ENCODE measurements around the gene MLLT3. TPM values are rescaled to one million over a fixed set of nuclear protein-coding genes. Genes with fewer than 3 reads are reported as not detected.

MLLT3 gene
- total RNA-seq, 1 donor from 2014 or later: 65.8 TPM

DNA sequence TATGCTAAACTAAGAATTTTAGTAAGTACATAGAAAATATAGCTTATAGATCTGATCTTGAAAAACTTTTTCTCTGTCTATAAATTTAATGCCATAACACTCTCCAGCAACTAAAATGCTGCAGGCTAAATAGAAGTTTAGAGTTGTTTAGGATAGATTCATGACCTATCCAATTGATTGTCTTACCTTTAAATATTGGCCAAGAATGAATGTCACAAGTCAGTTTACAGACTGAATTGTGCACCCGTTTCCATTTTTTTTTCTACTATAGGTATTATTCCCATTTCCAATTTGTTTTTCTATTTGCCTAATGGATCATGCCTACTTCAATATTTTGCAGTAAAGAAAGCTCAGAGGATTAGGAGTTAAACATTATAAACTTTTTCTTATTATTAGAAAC lies 129.5 kb downstream of the MLLT3 start:
- Histone ChIP-seq H3K9ac (ENCODE audit: low read depth in 1 of 3, low read length in 3 of 3) (no peak overlapping the region), H3K27ac (ENCODE audit: low read depth, low read length) (no peak overlapping the region)

DNA sequence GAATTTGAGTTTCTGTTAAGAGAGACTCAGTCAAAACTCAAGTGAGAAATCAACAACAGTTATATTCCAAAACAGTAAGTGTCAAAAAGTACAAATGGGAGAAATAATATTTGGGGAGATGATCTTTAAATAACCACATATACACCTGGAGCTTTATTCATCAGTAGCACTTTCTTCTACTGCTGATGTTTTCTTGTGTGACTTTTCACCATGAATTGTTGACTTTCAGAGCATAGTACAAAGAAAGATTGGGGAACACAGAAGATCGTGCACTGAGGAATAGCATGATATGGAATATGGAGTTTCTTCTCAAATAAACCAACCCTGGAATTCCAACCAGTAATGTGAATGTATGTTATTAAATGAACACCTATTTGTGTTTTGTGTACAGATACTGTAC lies 130.7 kb downstream of the MLLT3 start:
- no peaks in the 10 kb centered on the region for H3K27me3 ChIP-seq (ENCODE audit: control insufficient read depth in 3 of 3, insufficient read depth in 3 of 3, low read length in 3 of 3)
- no peaks in the 10 kb centered on the region for H3K36me3 ChIP-seq (ENCODE audit: control insufficient read depth in 3 of 3, insufficient read depth in 3 of 3, low read length in 3 of 3)
- no peak overlapping the region for H3K4me3 ChIP-seq (ENCODE audit: low read length in 3 of 3)
- no peaks in the 10 kb centered on the region for H3K4me1 ChIP-seq (ENCODE audit: control insufficient read depth in 3 of 3, insufficient read depth in 3 of 3, low read length in 3 of 3)
- no peaks in the 10 kb centered on the region for H3K9me3 ChIP-seq (ENCODE audit: control insufficient read depth in 3 of 3, low read length in 3 of 3)
- H3K27ac ChIP-seq (ENCODE audit: low read depth, low read length): no peak overlapping the region
- H3K9ac ChIP-seq (ENCODE audit: low read depth in 1 of 3, low read length in 3 of 3): no peak overlapping the region

More for the DNA sequence above, 129.5 kb downstream of the MLLT3 start:
- H3K4me1 ChIP-seq (ENCODE audit: control insufficient read depth in 3 of 3, insufficient read depth in 3 of 3, low read length in 3 of 3): no peaks in the 10 kb centered on the region
- no peaks in the 10 kb centered on the region for H3K36me3 ChIP-seq (ENCODE audit: control insufficient read depth in 3 of 3, insufficient read depth in 3 of 3, low read length in 3 of 3)
- H3K9me3 ChIP-seq (ENCODE audit: control insufficient read depth in 3 of 3, low read length in 3 of 3): no peaks in the 10 kb centered on the region
- no peaks in the 10 kb centered on the region for H3K27me3 ChIP-seq (ENCODE audit: control insufficient read depth in 3 of 3, insufficient read depth in 3 of 3, low read length in 3 of 3)
- H3K4me3 ChIP-seq (ENCODE audit: low read length in 3 of 3): no peak overlapping the region

DNA sequence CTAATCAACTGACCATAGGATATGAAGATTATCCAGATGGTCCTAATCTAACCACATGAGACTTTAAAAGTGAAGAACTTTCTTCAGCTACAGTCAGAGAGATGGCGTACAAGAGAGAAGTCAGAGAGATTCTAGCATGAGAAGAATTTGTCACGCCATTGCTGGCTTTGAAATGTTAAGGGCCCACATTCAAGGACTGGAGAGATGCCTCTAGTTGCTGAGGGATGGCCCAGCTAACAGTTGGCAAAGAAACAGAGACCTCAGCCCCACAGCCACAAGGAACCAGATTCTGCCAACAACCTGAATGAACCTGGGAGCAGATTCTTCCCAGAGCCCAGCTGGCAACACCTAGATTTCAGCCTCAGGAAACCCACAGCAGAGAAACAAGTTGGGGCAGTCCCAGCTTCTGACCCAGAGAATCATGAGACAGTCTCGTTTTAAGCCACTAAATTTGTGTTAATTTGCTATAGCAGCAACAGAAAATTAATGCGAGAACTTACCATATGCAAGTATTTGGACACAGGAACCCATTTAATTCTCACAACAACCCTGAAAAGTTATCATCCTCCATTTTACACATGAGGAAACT lies 132.0 kb downstream of the MLLT3 start:
- H3K36me3 ChIP-seq (ENCODE audit: control insufficient read depth in 3 of 3, insufficient read depth in 3 of 3, low read length in 3 of 3): no peaks in the 10 kb centered on the region
- no peaks in the 10 kb centered on the region for H3K27me3 ChIP-seq (ENCODE audit: control insufficient read depth in 3 of 3, insufficient read depth in 3 of 3, low read length in 3 of 3)
- no peak overlapping the region for H3K9ac ChIP-seq (ENCODE audit: low read depth in 1 of 3, low read length in 3 of 3)

DNA sequence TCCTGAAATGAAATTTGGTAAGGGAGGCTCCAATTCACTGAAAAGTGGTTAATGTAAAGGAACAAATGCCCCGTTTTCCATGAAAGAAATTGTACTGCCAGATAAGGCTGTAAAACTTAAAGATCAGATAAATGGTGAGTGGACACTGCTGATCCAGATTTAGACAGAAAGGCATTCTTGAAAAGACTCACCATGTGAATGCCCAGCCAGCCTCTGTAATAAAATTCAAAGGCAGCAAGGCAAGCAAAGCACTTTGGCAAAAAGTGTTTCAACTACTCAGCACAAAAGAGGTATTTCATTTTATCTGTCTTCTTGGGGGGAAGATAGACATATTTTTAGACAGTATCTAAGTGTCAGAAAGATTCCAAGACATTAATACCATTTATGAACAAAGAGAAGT lies 133.6 kb downstream of the MLLT3 start:
- H3K27me3 ChIP-seq (ENCODE audit: control insufficient read depth in 3 of 3, insufficient read depth in 3 of 3, low read length in 3 of 3): no peaks in the 10 kb centered on the region
- no peak overlapping the region for H3K27ac ChIP-seq (ENCODE audit: low read depth, low read length)
- H3K4me3 ChIP-seq (ENCODE audit: low read length in 3 of 3): no peak overlapping the region
- no peaks in the 10 kb centered on the region for H3K36me3 ChIP-seq (ENCODE audit: control insufficient read depth in 3 of 3, insufficient read depth in 3 of 3, low read length in 3 of 3)
- H3K9ac ChIP-seq (ENCODE audit: low read depth in 1 of 3, low read length in 3 of 3): no peak overlapping the region
- no peaks in the 10 kb centered on the region for H3K9me3 ChIP-seq (ENCODE audit: control insufficient read depth in 3 of 3, low read length in 3 of 3)
- no peaks in the 10 kb centered on the region for H3K4me1 ChIP-seq (ENCODE audit: control insufficient read depth in 3 of 3, insufficient read depth in 3 of 3, low read length in 3 of 3)

More for the DNA sequence above, 132.0 kb downstream of the MLLT3 start:
- Histone ChIP-seq H3K4me3 (ENCODE audit: low read length in 3 of 3) (no peak overlapping the region), H3K9me3 (ENCODE audit: control insufficient read depth in 3 of 3, low read length in 3 of 3) (no peaks in the 10 kb centered on the region), H3K4me1 (ENCODE audit: control insufficient read depth in 3 of 3, insufficient read depth in 3 of 3, low read length in 3 of 3) (no peaks in the 10 kb centered on the region), H3K27ac (ENCODE audit: low read depth, low read length) (no peak overlapping the region)

DNA sequence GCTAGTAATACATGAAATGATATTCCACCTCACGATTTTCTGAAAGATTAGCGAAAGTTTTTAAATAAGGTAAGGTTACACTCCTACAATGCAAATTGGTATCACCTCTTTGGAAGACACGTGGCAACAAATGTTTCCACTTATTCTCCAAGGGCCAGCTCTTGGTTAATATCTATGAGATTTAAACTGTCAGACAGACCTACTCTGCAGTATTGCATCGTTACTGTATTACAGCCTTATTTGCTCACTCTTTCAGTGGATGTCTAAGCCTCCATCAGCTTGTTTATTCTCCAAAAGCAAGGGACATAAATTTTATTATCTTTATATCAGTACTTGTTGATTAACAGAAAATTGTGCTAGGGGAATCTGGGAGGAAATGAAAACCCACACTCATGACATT lies 135.7 kb downstream of the MLLT3 start:
- Histone ChIP-seq H3K4me3 (ENCODE audit: low read length in 3 of 3) (no peak overlapping the region), H3K4me1 (ENCODE audit: control insufficient read depth in 3 of 3, insufficient read depth in 3 of 3, low read length in 3 of 3) (no peaks in the 10 kb centered on the region), H3K27me3 (ENCODE audit: control insufficient read depth in 3 of 3, insufficient read depth in 3 of 3, low read length in 3 of 3) (no peaks in the 10 kb centered on the region), H3K27ac (ENCODE audit: low read depth, low read length) (no peak overlapping the region), H3K9me3 (ENCODE audit: control insufficient read depth in 3 of 3, low read length in 3 of 3) (no peaks in the 10 kb centered on the region), H3K9ac (ENCODE audit: low read depth in 1 of 3, low read length in 3 of 3) (no peak overlapping the region), H3K36me3 (ENCODE audit: control insufficient read depth in 3 of 3, insufficient read depth in 3 of 3, low read length in 3 of 3) (no peaks in the 10 kb centered on the region)

DNA sequence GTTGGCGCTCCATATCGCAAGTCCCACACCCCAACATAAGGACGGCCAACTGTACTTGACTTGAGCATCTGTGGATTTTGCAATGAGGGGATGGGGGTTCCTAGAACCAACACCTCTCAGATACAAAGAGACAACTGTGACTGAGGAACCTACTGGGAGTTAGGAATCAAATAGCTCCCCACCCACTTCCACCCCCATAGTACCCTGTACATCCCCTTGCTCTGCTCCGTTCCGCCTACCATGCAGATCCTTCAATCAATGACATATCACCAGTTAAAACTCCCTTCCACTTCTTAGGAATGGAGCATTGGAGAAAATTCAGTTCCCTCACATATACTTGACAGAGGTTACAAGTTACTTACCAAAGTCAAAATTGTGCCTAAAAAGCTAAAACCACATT lies 140.9 kb downstream of the MLLT3 start:
- H3K27ac ChIP-seq (ENCODE audit: low read depth, low read length): no peak overlapping the region
- H3K9me3 ChIP-seq (ENCODE audit: control insufficient read depth in 3 of 3, low read length in 3 of 3): no peaks in the 10 kb centered on the region
- no peaks in the 10 kb centered on the region for H3K36me3 ChIP-seq (ENCODE audit: control insufficient read depth in 3 of 3, insufficient read depth in 3 of 3, low read length in 3 of 3)
- H3K4me3 ChIP-seq (ENCODE audit: low read length in 3 of 3): no peak overlapping the region
- peaks cover 0 to 5% (median 0%) of the 10 kb centered on the region in 3 donors for H3K4me1 ChIP-seq (ENCODE audit: control insufficient read depth in 3 of 3, insufficient read depth in 3 of 3, low read length in 3 of 3)
- no peak overlapping the region for H3K9ac ChIP-seq (ENCODE audit: low read depth in 1 of 3, low read length in 3 of 3)
- H3K27me3 ChIP-seq (ENCODE audit: control insufficient read depth in 3 of 3, insufficient read depth in 3 of 3, low read length in 3 of 3): no peaks in the 10 kb centered on the region

DNA sequence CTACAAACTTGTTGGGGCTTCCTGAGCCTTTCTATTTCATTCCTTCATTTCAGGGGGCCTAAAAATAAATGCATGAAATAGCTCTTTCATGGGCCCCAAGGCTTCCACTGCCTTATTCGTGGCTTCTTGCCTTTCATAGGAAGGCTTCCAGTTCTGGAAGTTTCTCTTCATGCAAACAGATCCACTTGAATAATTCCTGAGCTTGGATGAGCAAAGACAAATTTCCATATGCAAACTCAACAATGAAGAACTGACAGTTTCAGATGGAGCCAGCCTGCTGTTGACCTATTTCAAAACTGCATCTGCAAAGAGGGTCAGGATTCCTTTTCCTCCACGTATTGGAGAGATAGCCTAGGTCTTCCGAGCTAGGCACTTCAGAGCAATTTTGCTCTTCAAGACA lies 142.1 kb downstream of the MLLT3 start:
- Histone ChIP-seq H3K4me1 (ENCODE audit: control insufficient read depth in 3 of 3, insufficient read depth in 3 of 3, low read length in 3 of 3) (peaks cover 0 to 5% (median 0%) of the 10 kb centered on the region in 3 donors), H3K27ac (ENCODE audit: low read depth, low read length) (no peak overlapping the region), H3K36me3 (ENCODE audit: control insufficient read depth in 3 of 3, insufficient read depth in 3 of 3, low read length in 3 of 3) (no peaks in the 10 kb centered on the region), H3K9ac (ENCODE audit: low read depth in 1 of 3, low read length in 3 of 3) (no peak overlapping the region), H3K27me3 (ENCODE audit: control insufficient read depth in 3 of 3, insufficient read depth in 3 of 3, low read length in 3 of 3) (no peaks in the 10 kb centered on the region), H3K4me3 (ENCODE audit: low read length in 3 of 3) (no peak overlapping the region), H3K9me3 (ENCODE audit: control insufficient read depth in 3 of 3, low read length in 3 of 3) (no peaks in the 10 kb centered on the region)

DNA sequence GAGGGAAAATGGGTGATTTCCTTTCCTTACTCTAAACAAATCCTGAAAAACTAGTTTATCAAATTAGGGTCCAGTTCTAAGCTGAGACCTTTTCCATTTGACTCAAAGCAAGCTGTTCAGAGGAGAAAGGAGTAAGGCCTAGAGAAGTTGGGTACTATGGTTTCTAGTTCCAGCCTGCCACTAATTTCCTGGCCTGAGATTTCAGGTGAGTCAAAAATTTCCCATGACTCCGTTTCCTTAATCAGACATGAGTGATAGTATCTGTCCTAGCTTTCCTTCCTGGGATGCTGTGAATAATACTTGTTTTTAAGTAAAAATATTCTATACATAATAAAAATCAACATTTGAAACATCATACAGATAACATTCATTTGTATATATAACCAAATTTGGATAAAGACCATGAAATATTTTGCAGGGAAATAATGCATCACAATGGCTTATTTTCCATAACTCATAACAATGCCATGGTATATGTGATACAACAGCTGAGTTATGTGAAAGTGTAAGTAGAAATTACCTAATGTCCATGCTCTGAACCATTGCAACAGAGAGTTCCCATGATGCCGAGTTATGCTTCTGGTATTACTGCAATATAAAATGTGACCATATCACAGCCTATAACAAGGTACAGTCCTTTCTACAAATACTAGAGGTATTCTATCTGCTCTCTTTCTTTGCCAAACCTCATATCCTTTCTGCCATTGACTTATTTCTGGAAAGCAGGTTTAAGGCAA lies 142.7 kb downstream of the MLLT3 start:
- Histone ChIP-seq H3K4me1 (ENCODE audit: control insufficient read depth in 3 of 3, insufficient read depth in 3 of 3, low read length in 3 of 3) (peaks cover 0 to 5% (median 0%) of the 10 kb centered on the region in 3 donors), H3K36me3 (ENCODE audit: control insufficient read depth in 3 of 3, insufficient read depth in 3 of 3, low read length in 3 of 3) (no peaks in the 10 kb centered on the region), H3K27ac (ENCODE audit: low read depth, low read length) (no peak overlapping the region)

DNA sequence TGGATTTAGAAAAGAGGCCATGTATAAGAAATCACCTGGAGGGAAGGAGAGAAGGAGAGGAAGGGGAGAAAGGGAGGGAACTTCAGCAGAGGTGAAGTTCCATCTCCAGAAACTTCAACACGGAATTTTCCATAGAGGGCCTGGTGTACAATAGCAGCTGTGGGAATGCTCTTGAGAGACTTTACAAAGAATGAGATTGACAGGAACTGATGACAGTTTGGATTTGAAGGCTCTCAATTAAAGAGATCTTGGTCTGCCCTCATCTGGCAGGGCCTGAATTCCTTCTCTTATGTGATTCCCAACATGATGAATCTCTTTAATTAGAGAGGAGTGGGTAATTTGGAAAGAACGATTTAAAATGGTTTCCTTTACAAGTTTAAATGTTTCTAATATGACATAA lies 143.5 kb downstream of the MLLT3 start:
- H3K27me3 ChIP-seq (ENCODE audit: control insufficient read depth in 3 of 3, insufficient read depth in 3 of 3, low read length in 3 of 3): no peaks in the 10 kb centered on the region
- H3K4me3 ChIP-seq (ENCODE audit: low read length in 3 of 3): no peak overlapping the region
- H3K27ac ChIP-seq (ENCODE audit: low read depth, low read length): no peak overlapping the region
- H3K9ac ChIP-seq (ENCODE audit: low read depth in 1 of 3, low read length in 3 of 3): no peak overlapping the region
- H3K4me1 ChIP-seq (ENCODE audit: control insufficient read depth in 3 of 3, insufficient read depth in 3 of 3, low read length in 3 of 3): peaks cover 0 to 5% (median 2%) of the 10 kb centered on the region in 3 donors
- H3K9me3 ChIP-seq (ENCODE audit: control insufficient read depth in 3 of 3, low read length in 3 of 3): no peaks in the 10 kb centered on the region
- H3K36me3 ChIP-seq (ENCODE audit: control insufficient read depth in 3 of 3, insufficient read depth in 3 of 3, low read length in 3 of 3): no peaks in the 10 kb centered on the region

More for the DNA sequence above, 142.7 kb downstream of the MLLT3 start:
- Histone ChIP-seq H3K9ac (ENCODE audit: low read depth in 1 of 3, low read length in 3 of 3) (no peak overlapping the region), H3K9me3 (ENCODE audit: control insufficient read depth in 3 of 3, low read length in 3 of 3) (no peaks in the 10 kb centered on the region), H3K4me3 (ENCODE audit: low read length in 3 of 3) (no peak overlapping the region), H3K27me3 (ENCODE audit: control insufficient read depth in 3 of 3, insufficient read depth in 3 of 3, low read length in 3 of 3) (no peaks in the 10 kb centered on the region)

DNA sequence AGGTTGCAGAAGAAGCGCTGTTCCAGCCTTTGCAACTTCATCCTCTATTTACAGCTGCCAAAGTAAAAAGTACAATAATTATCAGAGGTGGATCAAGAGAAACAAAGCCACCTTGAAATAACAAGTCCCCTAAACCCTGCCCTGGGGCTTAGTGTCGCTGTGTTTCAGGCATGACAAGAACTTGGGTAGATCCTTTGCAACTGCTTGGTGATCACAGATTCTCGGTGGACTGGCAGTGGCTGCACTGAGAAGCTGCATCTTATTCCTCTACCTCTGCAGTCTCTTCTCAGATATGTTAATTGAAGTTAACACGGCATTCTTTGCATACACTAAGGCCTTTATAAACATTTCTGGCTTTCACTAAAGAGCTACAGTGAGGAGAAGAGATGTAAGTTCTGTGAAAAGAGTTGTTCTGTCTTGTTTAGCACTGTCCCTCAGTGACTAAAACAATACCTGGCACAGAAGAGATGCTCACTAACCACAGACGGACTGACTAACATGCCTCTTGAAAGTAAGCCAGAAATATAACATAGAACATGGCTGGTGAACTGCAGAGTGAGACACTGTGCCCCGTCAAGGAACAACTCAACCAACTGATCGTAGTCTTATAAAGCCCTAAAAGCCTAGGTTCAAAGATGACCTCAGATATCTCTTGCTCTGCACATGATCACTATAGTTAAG lies 144.2 kb downstream of the MLLT3 start:
- H3K4me1 ChIP-seq (ENCODE audit: control insufficient read depth in 3 of 3, insufficient read depth in 3 of 3, low read length in 3 of 3): peaks cover 4 to 6% (median 5%) of the 10 kb centered on the region in 3 donors
- H3K9ac ChIP-seq (ENCODE audit: low read depth in 1 of 3, low read length in 3 of 3): no peak overlapping the region
- H3K4me3 ChIP-seq (ENCODE audit: low read length in 3 of 3): no peak overlapping the region
- H3K36me3 ChIP-seq (ENCODE audit: control insufficient read depth in 3 of 3, insufficient read depth in 3 of 3, low read length in 3 of 3): no peaks in the 10 kb centered on the region
- no peaks in the 10 kb centered on the region for H3K27me3 ChIP-seq (ENCODE audit: control insufficient read depth in 3 of 3, insufficient read depth in 3 of 3, low read length in 3 of 3)
- H3K27ac ChIP-seq (ENCODE audit: low read depth, low read length): no peak overlapping the region
- H3K9me3 ChIP-seq (ENCODE audit: control insufficient read depth in 3 of 3, low read length in 3 of 3): no peaks in the 10 kb centered on the region

Data from skeletal muscle tissue (tissue), 4 donors.